Muscle of back (tissue), 11 donors: ENCODE measurements around the gene ACOT12. TPM values are rescaled to one million over a fixed set of nuclear protein-coding genes. Genes with fewer than 3 reads are reported as not detected.

Experiments
- DNase-seq, 3 donors: peaks; one replicate each; pipeline versions ENCODE4 v3.0.0 to v3.0.0-alpha.2; 2013
- polyA plus RNA-seq, 10 donors: library from polyadenylated mRNA; unstranded; fragments of 120-200 nt; gene quantifications; one replicate each; pipeline ENCODE4 v1.2.1, GENCODE V29; 2013; ENCODE audit not compliant: insufficient read length in 10 of 10

The ACOT12 gene
- polyA plus RNA-seq, 10 donors, result 0.15 to 0.57 (median 0.20) TPM; not detected in 3

DNA sequence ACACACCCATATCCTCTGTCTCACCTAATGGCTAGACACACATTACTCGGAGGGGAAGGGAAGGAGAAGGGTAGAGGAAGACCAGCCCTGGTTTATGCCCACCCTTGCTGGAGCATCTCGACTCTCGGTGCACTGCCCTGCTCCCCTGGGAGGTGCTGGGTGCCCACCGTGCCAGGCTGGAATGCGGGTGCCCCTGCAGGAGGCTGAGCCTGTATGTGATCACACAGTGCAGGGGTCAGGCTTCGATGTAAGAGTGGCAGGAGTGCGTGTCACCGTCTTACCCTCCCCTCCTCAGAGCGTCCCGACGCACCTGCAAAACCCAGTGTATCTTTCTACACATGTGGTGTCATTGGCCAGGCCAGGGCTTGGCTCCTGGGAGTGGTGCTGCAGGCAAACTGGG, 7.3 kb upstream of the ACOT12 start:
- DNase-seq, result no peak

DNA sequence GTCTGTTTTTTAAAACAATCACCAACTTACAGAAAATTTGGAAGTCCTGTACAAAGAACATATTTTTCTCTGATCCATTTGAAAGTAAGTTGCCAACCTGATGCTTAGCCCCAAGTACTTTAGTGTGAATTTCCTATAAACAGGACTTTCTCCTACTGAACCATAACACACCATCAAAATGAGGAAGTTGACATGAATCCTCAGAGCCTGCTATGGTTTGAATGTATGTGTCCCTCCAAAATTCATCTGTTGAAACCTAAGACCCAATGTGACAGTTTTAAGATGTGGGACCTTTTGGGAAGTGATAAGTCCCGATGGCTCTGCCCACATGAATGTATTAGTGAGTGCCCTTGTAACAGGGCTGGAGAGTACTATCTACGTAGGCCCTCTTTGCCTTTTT, 6.4 kb upstream of the ACOT12 start:
- DNase-seq, result no peak

DNA sequence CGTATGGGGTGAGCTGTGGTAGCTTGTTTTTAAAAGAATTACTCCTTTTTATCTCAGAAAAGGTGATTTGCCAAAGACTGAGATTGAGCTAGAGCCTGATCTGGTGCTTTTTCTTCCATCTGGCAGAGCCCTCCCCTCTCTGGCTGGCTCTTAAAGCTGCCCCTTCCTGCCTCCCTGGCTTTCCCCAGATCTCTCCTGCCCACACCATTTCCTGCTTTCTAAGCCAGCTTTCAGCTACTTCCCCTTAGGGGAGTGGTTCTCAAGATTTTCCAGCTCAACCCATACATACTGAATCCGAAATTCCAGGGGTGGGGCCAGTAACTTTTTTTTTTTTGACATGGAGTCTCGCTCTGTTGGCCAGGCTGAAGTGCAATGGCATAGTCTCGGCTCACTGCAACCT, 4.8 kb upstream of the ACOT12 start:
- no peak for DNase-seq

DNA sequence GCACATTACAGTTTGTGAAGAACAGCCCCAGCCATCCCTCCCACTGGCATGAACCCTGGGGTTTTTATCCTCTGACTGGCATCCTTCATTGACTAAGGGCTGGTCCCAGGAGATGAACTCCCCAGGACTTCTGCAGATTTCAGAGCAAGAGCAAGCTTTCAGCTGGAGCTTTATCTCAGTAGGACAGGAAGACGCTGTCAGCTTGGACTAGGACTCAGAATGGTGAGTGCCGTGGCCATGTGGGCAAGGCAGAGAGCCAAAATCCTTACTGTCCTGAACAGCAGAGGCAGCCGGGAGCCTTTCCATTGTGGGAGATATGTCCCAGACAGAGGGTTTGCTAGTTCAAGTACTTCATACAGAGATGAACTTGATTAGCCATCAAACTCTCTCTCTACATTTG, 3.2 kb upstream of the ACOT12 start:
- DNase-seq, result peak in 2 of 3 donors; percentile 19 to 28

- DNase-seq, result no peak
These were observed 1.3 kb upstream of the ACOT12 start for GRCh38 chr5:81395262-81395661.

DNA sequence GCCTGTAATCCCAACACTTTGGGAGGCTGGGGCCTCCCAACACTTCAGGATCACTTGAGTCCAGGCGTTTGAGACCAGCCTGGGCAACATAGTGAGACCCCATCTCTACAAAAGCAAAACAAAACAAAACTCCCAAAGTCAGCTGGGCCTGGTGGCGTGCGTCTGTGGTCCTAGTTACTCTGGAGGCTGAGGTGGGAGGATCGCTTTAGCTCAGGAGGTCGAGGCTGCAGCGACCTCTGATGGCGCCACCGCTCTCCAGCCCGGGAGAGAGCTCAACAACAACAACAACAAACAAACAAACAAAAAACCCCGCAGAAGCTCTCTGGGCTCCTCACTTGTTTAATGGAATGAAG, 528 bp downstream of the ACOT12 start:
- no peak for DNase-seq

DNA sequence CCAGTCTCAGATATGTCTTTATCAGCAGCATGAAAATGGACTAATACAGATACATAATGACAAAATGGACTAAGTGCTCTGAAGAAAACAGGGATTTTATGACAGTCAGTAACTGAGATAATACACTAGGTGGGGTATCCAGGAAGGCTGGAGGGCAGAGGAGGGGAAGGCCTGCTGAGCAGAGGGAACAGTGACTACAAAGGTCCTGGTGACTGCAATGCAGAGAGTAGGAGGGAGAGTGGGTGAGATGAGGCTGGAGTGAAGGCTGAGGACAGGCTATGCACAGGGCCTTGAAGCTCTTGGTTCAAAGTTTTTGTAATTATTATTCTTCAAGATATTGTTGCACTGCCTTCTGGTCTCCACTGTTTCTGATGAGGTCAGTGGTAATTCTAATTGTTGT, 4.9 kb downstream of the ACOT12 start:
- DNase-seq, result no peak

- DNase-seq, result no peak
These were observed 5.8 kb downstream of the ACOT12 start for GRCh38 chr5:81388169-81388568.

DNA sequence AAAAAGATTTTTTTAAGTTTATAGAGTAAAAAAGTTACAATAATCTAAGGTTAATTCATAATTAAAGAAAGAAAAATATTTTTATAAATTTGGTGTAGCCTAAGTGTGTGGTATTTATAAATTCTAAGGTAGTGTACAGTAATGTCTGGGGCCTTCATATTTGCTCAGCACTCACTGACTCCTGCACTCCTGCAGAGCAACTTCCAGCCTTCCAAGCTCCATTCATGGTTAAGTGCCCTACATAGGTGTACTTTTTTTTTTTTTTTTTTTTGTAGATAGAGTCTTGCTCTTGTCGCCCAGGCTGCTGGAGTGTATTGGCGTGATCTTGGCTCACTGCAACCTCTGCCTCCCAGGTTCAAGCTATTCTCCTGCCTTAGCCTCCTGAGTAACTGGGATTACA, 10.1 kb downstream of the ACOT12 start:
- DNase-seq, result no peak

DNA sequence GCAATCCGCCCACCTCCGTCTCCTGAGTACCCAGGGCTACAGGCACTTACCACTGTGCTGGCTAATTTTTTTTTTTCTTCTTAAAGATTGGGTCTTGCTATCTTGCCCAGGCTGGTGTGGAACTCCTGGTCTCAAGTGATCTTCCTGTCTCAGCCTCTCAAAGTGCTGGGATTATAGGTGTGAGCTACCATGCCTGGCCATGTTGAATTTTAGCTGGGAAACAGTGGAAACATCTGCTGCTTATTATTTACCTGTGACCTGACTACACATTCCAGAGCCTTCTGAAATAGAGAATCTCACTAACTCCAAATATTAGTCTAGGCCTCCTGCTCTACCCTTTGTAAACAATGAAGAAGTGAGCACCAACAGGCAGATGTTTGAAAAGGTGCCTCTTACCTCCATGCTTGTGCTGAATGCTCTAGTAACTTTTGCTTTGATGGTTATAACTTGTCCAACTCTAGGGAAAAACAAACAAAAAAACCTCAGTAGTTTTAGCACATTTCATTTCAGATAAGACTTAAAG, 22.5 kb downstream of the ACOT12 start:
- DNase-seq, result no peak

DNA sequence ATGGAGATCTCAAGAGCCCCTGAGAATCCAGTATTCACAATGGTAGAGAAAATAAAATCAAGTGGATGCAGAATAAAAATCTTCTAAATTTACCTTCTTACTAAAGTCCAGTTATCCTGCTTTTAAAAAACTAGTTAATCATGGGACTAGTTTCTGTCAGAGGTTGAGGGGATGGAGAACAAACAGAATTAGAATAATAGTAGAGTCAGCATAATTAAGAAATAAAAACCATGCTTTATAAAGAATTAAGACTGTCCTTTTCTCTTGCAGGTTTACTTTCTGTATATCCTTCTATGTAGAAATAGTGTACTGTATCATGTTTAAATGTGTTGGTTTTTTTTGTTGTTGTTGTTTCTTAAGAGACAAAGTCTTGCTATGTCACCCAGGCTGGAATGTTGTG, 23.0 kb downstream of the ACOT12 start:
- no peak for DNase-seq

DNA sequence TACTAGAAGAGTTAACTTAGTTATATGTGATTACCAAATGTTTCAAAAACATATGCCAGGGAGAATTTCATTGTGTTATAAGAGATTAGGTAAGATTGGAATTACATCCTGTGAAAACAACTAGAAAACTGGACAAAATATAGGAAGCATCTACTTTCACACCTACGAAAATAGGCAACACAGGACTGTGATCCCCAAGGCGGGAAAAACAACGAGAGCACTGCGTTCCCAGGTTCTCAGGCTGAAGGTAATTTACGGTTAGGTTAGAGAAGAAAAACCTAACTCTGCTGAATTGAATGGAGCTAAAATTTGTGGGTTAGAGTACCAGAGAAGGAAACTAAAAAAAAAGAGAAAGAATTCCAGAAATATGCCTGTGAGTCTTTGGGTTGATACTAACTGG, 28.4 kb downstream of the ACOT12 start:
- DNase-seq, result no peak

DNA sequence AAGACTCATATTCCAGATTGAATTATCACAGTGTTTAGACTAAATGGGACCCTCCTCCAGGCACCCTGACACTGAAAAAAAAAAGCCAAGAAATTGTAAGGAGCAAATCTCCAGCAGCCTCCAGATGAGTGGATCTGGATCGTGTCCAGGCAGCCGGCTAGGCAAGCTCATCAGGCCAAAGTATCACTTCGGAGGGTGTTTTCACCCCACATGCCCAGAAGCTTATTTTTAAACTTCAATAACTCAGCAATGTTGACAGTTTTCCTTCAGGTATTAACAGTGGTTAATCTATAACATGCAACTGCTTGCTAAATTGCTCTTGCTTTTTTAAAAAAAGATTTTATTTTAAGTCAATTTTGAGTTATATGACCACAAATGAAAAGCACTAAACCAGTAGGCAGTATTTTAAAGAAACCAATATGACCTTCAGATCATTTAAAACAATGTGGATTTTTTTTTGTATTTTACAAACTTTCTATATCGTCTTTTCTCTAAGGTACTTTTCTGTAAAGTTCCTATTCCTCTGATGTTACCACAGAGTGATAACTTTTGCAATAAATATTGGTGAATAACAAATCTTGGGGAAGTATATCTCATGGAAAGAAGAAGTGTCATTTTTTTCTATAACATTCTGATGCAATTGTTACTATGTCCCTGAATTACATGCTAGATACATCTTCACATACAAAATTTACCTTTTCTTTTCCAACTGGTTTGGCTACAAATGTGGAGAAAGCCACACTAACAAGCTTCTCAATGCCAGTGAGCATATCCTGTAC, 30.7 kb downstream of the ACOT12 start:
- DNase-seq, result no peak

- DNase-seq, result no peak
These were observed 32.3 kb downstream of the ACOT12 start for GRCh38 chr5:81361600-81361999.

DNA sequence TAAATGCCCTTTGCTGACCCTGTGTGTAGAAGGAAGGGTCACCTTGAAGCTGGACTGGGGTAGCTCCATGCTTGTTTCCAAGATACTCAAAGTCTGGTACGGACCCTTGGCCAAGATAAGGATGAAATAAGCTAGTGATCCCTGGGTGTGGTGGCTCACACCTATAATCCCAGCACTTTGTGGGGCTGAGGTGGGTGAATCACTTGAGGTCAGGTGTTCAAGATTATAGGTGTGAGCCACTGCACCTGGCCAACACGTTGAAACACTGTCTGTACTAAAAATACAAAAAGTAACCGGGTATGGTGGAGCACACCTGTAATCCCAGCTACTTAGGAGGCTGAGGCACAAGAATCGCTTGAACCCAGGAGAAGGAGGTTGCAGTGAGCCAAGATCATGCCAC, 33.3 kb downstream of the ACOT12 start:
- no peak for DNase-seq

GRCh38 chr5:81359881-81360280, 34.1 kb downstream of the ACOT12 start:
- no peak for DNase-seq

GRCh38 chr5:81359108-81359507, 34.8 kb downstream of the ACOT12 start:
- no peak for DNase-seq

DNA sequence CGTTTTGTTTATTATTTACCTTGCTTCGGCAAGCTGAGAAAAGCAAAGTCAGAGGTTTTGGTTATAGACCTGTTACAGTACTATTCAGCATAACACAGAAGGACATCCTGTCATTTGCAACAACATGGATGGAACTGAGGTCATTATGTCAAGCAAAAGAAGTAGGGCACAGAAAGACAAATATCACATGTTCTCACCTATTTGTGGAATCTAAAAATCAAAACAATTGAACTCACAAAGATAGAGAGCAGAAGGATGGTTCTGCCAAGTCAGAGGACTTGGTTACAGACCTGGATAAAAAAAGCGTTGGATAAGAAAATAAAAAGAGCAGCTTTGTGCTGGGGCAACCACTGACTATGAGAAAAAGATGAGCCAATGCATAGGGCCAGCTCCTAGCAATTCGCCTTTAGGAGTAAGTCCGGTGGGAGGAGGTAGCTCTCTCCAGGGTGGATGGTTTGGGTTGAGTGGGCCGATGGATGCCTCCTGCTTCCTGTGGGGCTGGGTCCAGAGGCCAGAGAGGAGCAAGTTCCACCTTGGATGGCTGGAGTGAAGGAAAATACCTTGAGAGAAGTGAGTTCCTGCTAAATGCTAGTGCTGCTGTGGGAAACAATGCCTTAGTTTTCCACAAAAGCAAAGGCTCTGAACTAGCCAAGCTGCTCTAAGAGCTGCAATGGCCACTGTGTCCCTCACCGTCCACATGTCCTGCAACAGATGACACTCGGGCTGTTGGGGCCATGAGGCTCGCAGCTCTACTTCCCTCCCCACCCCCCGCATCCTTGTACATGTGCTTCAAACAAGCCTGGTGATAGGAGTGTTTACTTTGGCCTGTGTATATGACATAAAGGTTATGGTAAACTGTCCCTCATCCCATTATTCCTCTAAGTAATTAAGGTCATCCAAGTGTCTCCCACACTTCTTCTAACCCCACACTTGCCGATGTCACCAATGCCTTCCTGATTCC, 38.4 kb downstream of the ACOT12 start:
- DNase-seq, result no peak

GRCh38 chr5:81354093-81354492, 39.8 kb downstream of the ACOT12 start:
- DNase-seq, result no peak

DNA sequence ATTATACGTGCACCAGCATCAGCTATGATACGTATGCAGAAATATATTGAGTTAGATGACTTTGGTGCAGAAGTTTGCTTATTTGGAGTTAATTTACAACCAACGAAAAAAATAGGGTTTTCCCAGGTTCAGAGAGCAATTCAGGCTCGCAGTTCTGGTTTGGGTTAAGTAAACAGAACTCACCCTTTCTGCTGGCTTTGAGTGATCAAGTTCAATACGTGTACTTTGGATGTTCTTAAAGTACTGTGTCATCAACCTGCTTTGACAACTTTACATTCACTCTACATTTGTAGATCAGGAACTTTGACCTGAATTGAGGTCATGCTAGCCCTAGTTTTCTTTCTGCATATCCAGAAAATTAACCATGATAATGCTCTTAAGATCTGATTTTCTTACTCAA, 40.7 kb downstream of the ACOT12 start:
- DNase-seq, result no peak

DNA sequence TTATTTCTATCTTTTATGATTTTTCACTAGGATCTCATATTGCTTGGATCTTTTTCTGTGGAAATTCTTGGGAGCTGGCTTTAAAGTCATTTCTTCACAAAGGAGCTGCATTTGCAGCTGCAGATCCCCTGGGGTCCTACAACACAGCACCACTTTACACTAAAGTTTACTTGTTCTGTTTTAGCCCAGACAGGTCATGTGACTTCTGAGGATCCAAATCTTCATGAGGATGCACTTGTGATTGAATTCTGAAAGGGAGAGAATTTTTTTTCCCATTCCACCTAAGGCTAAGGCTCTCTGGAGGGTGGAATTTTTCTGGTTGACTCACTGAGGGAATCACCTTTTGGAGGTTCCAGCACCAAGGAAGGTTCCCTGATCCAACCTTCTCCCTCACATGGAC, 43.4 kb downstream of the ACOT12 start:
- DNase-seq, result no peak

DNA sequence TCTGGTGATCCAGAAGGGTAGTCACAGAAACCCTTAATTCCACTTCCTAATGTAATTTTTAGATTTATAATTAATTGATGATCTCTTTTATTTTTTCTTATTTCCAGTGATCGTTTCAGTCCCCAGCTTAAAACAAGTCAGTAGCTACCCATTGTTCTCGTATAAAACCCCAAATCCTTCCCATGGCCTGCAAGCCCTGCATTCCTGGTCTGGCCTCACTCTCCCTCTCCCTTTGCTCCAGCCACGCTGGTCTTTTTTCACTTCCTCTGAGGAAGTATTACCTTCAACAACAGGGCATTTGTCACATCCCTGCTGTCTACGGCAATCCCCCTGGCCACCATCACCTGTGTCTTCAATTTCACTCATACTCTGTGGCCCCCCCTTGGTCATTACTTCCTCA, 44.8 kb downstream of the ACOT12 start:
- DNase-seq, result no peak

GRCh38 chr5:81345411-81346003, 48.4 kb downstream of the ACOT12 start:
- DNase-seq, result no peak
